DOHH2 (cell line): ENCODE results near the gene PIAS3.

Source experiments
- CTCF ChIP-seq: fragments of 200-600 bp; sonication (generic); IDR thresholded peaks from one replicate; pipeline ENCODE4 v1.5.1; 2014; ENCODE audit warnings: antibody characterized with exemption, mild to moderate bottlenecking, low read depth, low read length; ENCODE audit not compliant: poor library complexity, severe bottlenecking
- EZH2phosphoT487 ChIP-seq: fragments of 200-600 bp; sonication (generic); IDR thresholded peaks from 2 replicates; pipeline ENCODE4 v1.6.1; 2017; ENCODE audit warnings: borderline replicate concordance, mild to moderate bottlenecking, antibody characterized with exemption, low read length, moderate library complexity, mixed read lengths

GRCh38 chr1:145879775-145880174 lies 20.9 kb upstream of the PIAS3 start:
- TF ChIP-seq CTCF (no peak), EZH2phosphoT487 (no peak)
